ENCODE results near the gene GSDMA.

- no peak for TF ChIP-seq CTCF (IDR thresholded peaks at IDR 0.05 in 4 of 5, conservative IDR thresholded peaks at IDR 0.05 in 1 of 5)
- peak; percentile 48 to 75 for TF ChIP-seq POLR2A (IDR thresholded peaks at IDR 0.05)
Measured at GRCh38 chr17:40022961-40023541, 60.2 kb downstream of the GSDMA start.
